Right renal cortex interstitium (tissue), 3 donors: ENCODE results near the gene ABHD5. TPM values are rescaled to one million over a fixed set of nuclear protein-coding genes. Genes with fewer than 3 reads are reported as not detected.

Experiments
- DNase-seq, 3 donors: peaks; one replicate each; pipeline ENCODE4 v3.0.0-alpha.2; 2013; ENCODE audit warnings: low read depth in 3 of 3, low spot score in 2 of 3
- polyA plus RNA-seq, 3 donors: library from polyadenylated mRNA; unstranded; fragments of 120-200 nt; gene quantifications; one replicate each; pipeline ENCODE4 v1.2.1, GENCODE V29; 2013; ENCODE audit not compliant: insufficient read length in 3 of 3

Gene ABHD5
- polyA plus RNA-seq, 3 donors, result 23.0 to 25.0 (median 24.4) TPM

GRCh38 chr3:43709022-43709421, 18.3 kb downstream of the ABHD5 start:
- no peak for DNase-seq

GRCh38 chr3:43710607-43711006, 19.9 kb downstream of the ABHD5 start:
- DNase-seq, result no peak

GRCh38 chr3:43718296-43718695, 27.6 kb downstream of the ABHD5 start:
- DNase-seq, result no peak

GRCh38 chr3:43723121-43723734, 32.5 kb downstream of the ABHD5 start:
- DNase-seq, result no peak

- no peak for DNase-seq
These were observed 35.8 kb downstream of the ABHD5 start for GRCh38 chr3:43726521-43726920.

- no peak for DNase-seq
These were observed 37.2 kb downstream of the ABHD5 start for GRCh38 chr3:43727930-43728329.

GRCh38 chr3:43728476-43728875, 37.7 kb downstream of the ABHD5 start:
- DNase-seq, result no peak

- DNase-seq, result no peak
These were observed 38.2 kb downstream of the ABHD5 start for GRCh38 chr3:43728947-43729346.

- DNase-seq, result no peak
These were observed 39.1 kb downstream of the ABHD5 start for GRCh38 chr3:43729707-43730414.

- DNase-seq, result no peak
These were observed 42.1 kb downstream of the ABHD5 start for GRCh38 chr3:43732747-43733425.

- DNase-seq, result no peak
These were observed 43.0 kb downstream of the ABHD5 start for GRCh38 chr3:43733459-43734384.

GRCh38 chr3:43734685-43735084, 43.9 kb downstream of the ABHD5 start:
- no peak for DNase-seq

GRCh38 chr3:43735618-43736017, 44.9 kb downstream of the ABHD5 start:
- no peak for DNase-seq

GRCh38 chr3:43736558-43737440, 46.1 kb downstream of the ABHD5 start:
- no peak for DNase-seq

- no peak for DNase-seq
These were observed 47.6 kb downstream of the ABHD5 start for GRCh38 chr3:43738305-43738704.

- DNase-seq, result no peak
These were observed 52.2 kb downstream of the ABHD5 start for GRCh38 chr3:43742920-43743319.

- DNase-seq, result no peak
These were observed 56.9 kb downstream of the ABHD5 start for GRCh38 chr3:43747641-43748040.

- no peak for DNase-seq
These were observed 57.4 kb downstream of the ABHD5 start for GRCh38 chr3:43748179-43748578.

GRCh38 chr3:43748645-43749044, 57.9 kb downstream of the ABHD5 start:
- no peak for DNase-seq

GRCh38 chr3:43752905-43753304, 62.2 kb downstream of the ABHD5 start:
- DNase-seq, result no peak
